Cerebellar nuclear complex (tissue), 1 donor: ENCODE data around the gene GDF7.

Source experiments
- DNase-seq, 2 experiments: peaks; one replicate each; lab custom pipeline; 2025; lab: John Stamatoyannopoulos, UW

Gene GDF7

GRCh38 chr2:20661421-20662307, 5.3 kb upstream of the GDF7 start:
- peak; percentile 9 to 15 for DNase-seq

GRCh38 chr2:20662308-20662937, 4.5 kb upstream of the GDF7 start:
- no peak for DNase-seq

- DNase-seq = no peak
These were observed 3.5 kb upstream of the GDF7 start for GRCh38 chr2:20663196-20664070.

GRCh38 chr2:20664071-20664390, 2.9 kb upstream of the GDF7 start:
- no peak for DNase-seq

- no peak for DNase-seq
These were observed 2.3 kb upstream of the GDF7 start for GRCh38 chr2:20664431-20665242.

- DNase-seq = no peak
These were observed 1.5 kb upstream of the GDF7 start for GRCh38 chr2:20665243-20666004.

- DNase-seq = no peak
These were observed 990 bp upstream of the GDF7 start for GRCh38 chr2:20666005-20666303.

GRCh38 chr2:20667151-20667530, 197 bp downstream of the GDF7 start:
- no peak for DNase-seq

- DNase-seq = no peak
These were observed 822 bp downstream of the GDF7 start for GRCh38 chr2:20667531-20668401.

- DNase-seq = no peak
These were observed 1.5 kb downstream of the GDF7 start for GRCh38 chr2:20668451-20668850.

GRCh38 chr2:20668871-20669475, 2.0 kb downstream of the GDF7 start:
- DNase-seq = no peak

- DNase-seq = no peak
These were observed 2.8 kb downstream of the GDF7 start for GRCh38 chr2:20669562-20670314.

- no peak for DNase-seq
These were observed 3.5 kb downstream of the GDF7 start for GRCh38 chr2:20670315-20671035.

- no peak for DNase-seq
These were observed 4.2 kb downstream of the GDF7 start for GRCh38 chr2:20671036-20671735.

- no peak for DNase-seq
These were observed 4.8 kb downstream of the GDF7 start for GRCh38 chr2:20671736-20672080.

GRCh38 chr2:20672201-20672951, 5.4 kb downstream of the GDF7 start:
- no peak for DNase-seq

GRCh38 chr2:20673686-20674308, 6.9 kb downstream of the GDF7 start:
- no peak for DNase-seq
